Natural killer cell (primary cell): Measurements from ENCODE around the gene TLCD2. TPM values are rescaled to one million over a fixed set of nuclear protein-coding genes. Genes with fewer than 3 reads are reported as not detected.

Experiments used
- ATAC-seq, 3 donors: fragments of 150-1000 bp in 2 of 3; fragments of 200-7000 bp in 1 of 3; cut with Tn5 transposase; 1 replicate in 1 of 3; 2 replicates in 2 of 3; pipeline ENCODE4 v1.10.0; 2021; ENCODE audit warnings: mild to moderate bottlenecking in 2 of 3, moderate library complexity in 2 of 3
- DNase-seq, 2 donors: peaks; one replicate each; pipeline versions ENCODE4 v3.0.0 to v3.0.0-alpha.2; 2013 to 2021; ENCODE audit warnings: mixed read lengths in 1 of 2
- H3K27ac ChIP-seq: one replicate; pipeline ENCODE4 v1.5.1; 2013; ENCODE audit warnings: mild to moderate bottlenecking, low read length
- H3K27me3 ChIP-seq: one replicate; pipeline ENCODE4 v1.6.1; 2013; ENCODE audit warnings: low read length; ENCODE audit not compliant: control insufficient read depth, insufficient read depth
- H3K36me3 ChIP-seq: one replicate; pipeline ENCODE4 v1.6.1; 2013; ENCODE audit warnings: low read length; ENCODE audit not compliant: control insufficient read depth, insufficient read depth
- H3K4me1 ChIP-seq: one replicate; pipeline ENCODE4 v1.6.1; 2013; ENCODE audit warnings: low read length; ENCODE audit not compliant: control insufficient read depth, insufficient read depth
- H3K4me3 ChIP-seq: one replicate; pipeline ENCODE4 v1.5.1; 2013; ENCODE audit warnings: low read length
- H3K9me3 ChIP-seq: one replicate; pipeline ENCODE4 v1.6.1; 2013; ENCODE audit warnings: low read length; ENCODE audit not compliant: control insufficient read depth, insufficient read depth
- H3K27ac Mint-ChIP-seq, 2 donors: one replicate each; pipeline ENCODE4 v1.8.0; 2022; ENCODE audit warnings: mild to moderate bottlenecking in 2 of 2, mixed read lengths in 2 of 2, moderate library complexity in 1 of 2
- H3K27me3 Mint-ChIP-seq, 2 donors: one replicate each; pipeline ENCODE4 v1.8.0; 2022; ENCODE audit warnings: low read depth in 2 of 2, mixed read lengths in 2 of 2
- H3K36me3 Mint-ChIP-seq: one replicate; pipeline ENCODE4 v1.8.0; 2022; ENCODE audit warnings: mixed read lengths
- H3K4me1 Mint-ChIP-seq, 2 donors: one replicate each; pipeline ENCODE4 v1.8.0; 2022; ENCODE audit warnings: mixed read lengths in 2 of 2
- H3K4me3 Mint-ChIP-seq: one replicate; pipeline ENCODE4 v1.8.0; 2022; ENCODE audit warnings: mild to moderate bottlenecking, moderate library complexity, mixed read lengths
- H3K9me3 Mint-ChIP-seq, 2 donors: one replicate each; pipeline ENCODE4 v1.8.0; 2022; ENCODE audit warnings: mixed read lengths in 2 of 2
- CTCF ChIP-seq: fragments of 200-600 bp; IDR thresholded peaks from one replicate; pipeline ENCODE4 v1.8.0; 2022; ENCODE audit warnings: antibody characterized with exemption
- WGBS: methylation state at CpG from one replicate; pipeline ENCODE4 v1.1.7; 2013; ENCODE audit warnings: missing lambda C conversion rate; ENCODE audit not compliant: insufficient coverage; 5-methylcytosine and 5-hydroxymethylcytosine counted together
- intact Hi-C: fragments of 100-400 bp; cut with micrococcal nuclease; formaldehyde crosslinking; loops from one replicate; pipeline ENCODE4 v1.14.2; 2022
- total RNA-seq, 4 donors: library from RNA; stranded (reverse); fragments of 120-200 nt in 1 of 4; gene quantifications; one replicate each; pipeline versions ENCODE4 v1.2.3 to v1.2.4, GENCODE V29; 2013 to 2022

TLCD2 gene
- total RNA-seq, 3 donors from 2014 or later (not counting 1 experiment from before 2014, with no cell fraction given) = 0.18 to 0.28 (median 0.28) TPM

DNA sequence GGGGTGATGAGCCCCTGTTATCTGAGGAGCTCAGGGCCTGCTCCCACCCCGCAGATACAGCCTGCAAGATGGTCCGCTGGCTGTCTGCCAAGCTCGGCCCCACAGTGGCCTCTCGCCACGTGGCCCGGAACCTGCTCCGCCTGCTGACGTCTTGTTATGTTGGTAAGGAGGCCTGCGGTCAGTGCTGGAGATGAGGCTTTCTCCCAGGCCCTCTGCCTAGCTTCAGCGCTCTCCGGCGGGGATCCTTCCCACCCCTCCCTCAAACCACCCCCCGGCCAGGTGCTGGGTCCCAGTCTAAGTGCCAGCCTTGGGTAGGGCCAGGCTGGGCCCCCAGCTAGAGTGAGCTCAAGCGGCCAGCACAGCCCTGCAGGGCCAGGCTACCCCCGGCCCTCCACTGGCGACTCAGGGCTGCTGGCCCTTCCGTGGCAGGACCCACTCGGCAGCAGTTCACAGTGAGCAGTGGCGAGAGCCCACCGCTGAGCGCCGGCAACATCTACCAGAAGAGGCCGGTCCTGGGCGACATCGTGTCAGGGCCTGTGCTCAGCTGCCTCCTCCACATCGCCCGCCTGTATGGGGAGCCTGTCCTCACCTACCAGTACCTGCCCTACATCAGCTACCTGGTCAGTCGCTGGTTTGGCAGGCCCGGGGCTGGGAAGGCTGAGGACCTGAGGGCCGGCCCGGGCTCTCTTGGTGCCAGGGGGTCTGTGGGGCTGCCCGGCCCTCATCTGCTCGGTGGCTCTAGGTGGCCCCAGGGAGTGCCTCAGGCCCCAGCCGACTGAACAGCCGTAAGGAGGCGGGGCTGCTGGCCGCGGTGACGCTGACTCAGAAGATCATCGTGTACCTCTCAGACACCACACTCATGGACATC is 20.4 kb upstream of the TLCD2 start:
- H3K9me3 Mint-ChIP-seq = no peaks in the 10 kb centered on the region
- peaks cover 12 to 27% of the 10 kb centered on the region in 2 donors for H3K4me1 Mint-ChIP-seq
- H3K36me3 ChIP-seq = peaks cover 41% of the 10 kb centered on the region
- H3K4me1 ChIP-seq = peaks cover 29% of the 10 kb centered on the region
- H3K27me3 ChIP-seq = no peaks in the 10 kb centered on the region
- H3K4me3 ChIP-seq = no peak overlapping the region
- no peak for TF ChIP-seq CTCF
- 93% methylated on average over 40 of the region's 40 CpGs for WGBS
- no peak overlapping the region for H3K27ac Mint-ChIP-seq
- intact Hi-C loops = no loop called here
- H3K27ac ChIP-seq = no peak overlapping the region
- ATAC-seq (no peak), DNase-seq (no peak)
- H3K36me3 Mint-ChIP-seq = no peaks in the 10 kb centered on the region
- no peaks in the 10 kb centered on the region for H3K9me3 ChIP-seq
- no peak overlapping the region for H3K4me3 Mint-ChIP-seq
- no peaks in the 10 kb centered on the region for H3K27me3 Mint-ChIP-seq

DNA sequence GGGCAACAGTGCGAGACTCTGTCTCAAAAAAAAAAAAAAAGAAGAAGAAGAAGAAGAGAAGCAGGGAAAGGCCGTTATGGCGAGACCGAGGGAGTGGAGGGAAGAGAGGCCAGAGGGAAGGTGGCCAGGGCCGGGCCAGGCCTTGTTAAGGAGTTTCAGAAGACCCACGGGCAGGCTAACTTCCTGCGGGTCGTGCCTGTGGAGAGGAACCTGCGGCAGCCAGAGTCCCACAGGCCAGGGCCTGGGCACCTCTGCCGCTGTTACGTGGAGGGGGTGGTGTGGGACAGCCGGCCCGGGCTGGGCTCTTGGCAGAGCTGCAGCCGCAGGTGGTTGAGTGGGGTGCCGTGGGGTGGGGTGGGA is 19.8 kb upstream of the TLCD2 start:
- Histone ChIP-seq H3K4me1 (peaks cover 35% of the 10 kb centered on the region), H3K36me3 (peaks cover 39% of the 10 kb centered on the region), H3K27me3 (no peaks in the 10 kb centered on the region), H3K4me3 (no peak overlapping the region), H3K27ac (no peak overlapping the region), H3K9me3 (no peaks in the 10 kb centered on the region)
- intact Hi-C loops = no loop called here
- ATAC-seq = no peak
- Mint-ChIP-seq H3K27me3 (no peaks in the 10 kb centered on the region), H3K27ac (no peak overlapping the region), H3K36me3 (no peaks in the 10 kb centered on the region), H3K4me1 (peaks cover 14 to 31% of the 10 kb centered on the region in 2 donors), H3K9me3 (no peaks in the 10 kb centered on the region), H3K4me3 (no peak overlapping the region)
- no peak for DNase-seq
- TF ChIP-seq CTCF = no peak
- 94% methylated on average over 15 of the region's 15 CpGs for WGBS

GRCh38 chr17:1727876-1728630 is 17.9 kb upstream of the TLCD2 start:
- H3K4me3 Mint-ChIP-seq = no peak overlapping the region
- intact Hi-C loops = no loop called here
- TF ChIP-seq CTCF = no peak
- H3K4me1 Mint-ChIP-seq = peaks cover 15 to 34% of the 10 kb centered on the region in 2 donors
- no peaks in the 10 kb centered on the region for H3K9me3 Mint-ChIP-seq
- Histone ChIP-seq H3K36me3 (peaks cover 37% of the 10 kb centered on the region), H3K27ac (no peak overlapping the region), H3K9me3 (no peaks in the 10 kb centered on the region), H3K4me3 (no peak overlapping the region), H3K4me1 (peaks cover 49% of the 10 kb centered on the region), H3K27me3 (no peaks in the 10 kb centered on the region)
- no peak for DNase-seq
- ATAC-seq = no peak
- H3K36me3 Mint-ChIP-seq = no peaks in the 10 kb centered on the region
- peak overlapping the region in 1 of 2 donors; percentile 71 for H3K27ac Mint-ChIP-seq
- WGBS = 97% methylated on average over 28 of the region's 28 CpGs
- H3K27me3 Mint-ChIP-seq = no peaks in the 10 kb centered on the region
